Activated CD4-positive, alpha-beta T cell treated with anti-CD3 and anti-CD28 coated beads, Interleukin-2, amount 50 U/mL, for 48 hours (primary cell): ENCODE results near the gene MARF1.
"Not testable (repeated sequence)": the region's sequence is repeated elsewhere in the genome, so short reads cannot be mapped to it uniquely, and the experiment has no call there.

ENCODE experiments used
- DNase-seq, 2 experiments: peaks; one replicate each; pipeline ENCODE4 v3.0.0-alpha.2; 2020

The MARF1 gene

GRCh38 chr16:15643048-15643945 is at the start of gene MARF1:
Gene MARF1 (minus strand): TSS chr16:15643154. CDS start chr16:15639233, 3,921 bp downstream.
- peak; percentile 100 for DNase-seq

DNA sequence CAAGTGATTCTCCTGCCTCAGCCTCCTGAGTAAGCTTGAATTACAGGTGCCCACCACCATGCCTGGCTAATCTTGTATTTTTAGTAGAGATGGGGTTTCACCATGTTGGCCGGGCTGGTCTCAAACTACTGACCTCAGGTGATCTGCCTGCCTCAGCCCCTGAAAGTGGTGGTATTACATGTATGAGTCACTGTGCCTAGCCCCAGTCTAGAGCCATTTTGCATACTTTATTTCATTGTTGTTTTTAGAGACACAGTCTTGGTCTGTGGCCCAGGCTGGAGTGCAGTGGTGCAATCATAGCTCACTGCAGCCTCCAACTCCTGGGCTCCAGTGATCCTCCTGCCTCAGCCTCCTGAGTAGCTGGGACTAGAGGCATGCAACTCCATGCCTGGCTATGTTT is 49.6 kb upstream of the MARF1 start:
- not testable (repeated sequence) for DNase-seq

GRCh38 chr16:15691046-15691445 is 48.1 kb upstream of the MARF1 start:
- no peak for DNase-seq

DNA sequence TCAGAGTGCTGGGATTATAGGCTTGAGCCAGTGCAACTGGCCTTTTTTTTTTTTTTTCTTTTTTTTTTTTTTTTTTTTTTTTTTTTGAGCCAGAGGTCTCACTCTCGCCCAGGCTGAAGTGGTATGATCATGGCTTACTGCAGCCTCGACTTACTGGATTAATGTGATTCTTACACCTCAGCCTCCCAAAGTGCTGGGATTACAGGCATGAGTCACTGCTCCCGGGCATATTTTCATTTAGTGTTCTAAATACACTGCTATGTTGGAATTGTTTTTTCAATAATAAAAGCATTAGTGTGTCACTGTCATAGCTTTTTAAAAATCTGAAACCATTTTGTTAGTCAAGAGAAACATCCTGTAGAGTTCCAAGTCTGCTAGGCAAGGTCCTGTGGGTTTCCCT is 47.3 kb upstream of the MARF1 start:
- no peak for DNase-seq

- DNase-seq: no peak
Observed at GRCh38 chr16:15689290-15689689, 46.3 kb upstream of the MARF1 start.

GRCh38 chr16:15686287-15686686 is 43.3 kb upstream of the MARF1 start:
- no peak for DNase-seq

DNA sequence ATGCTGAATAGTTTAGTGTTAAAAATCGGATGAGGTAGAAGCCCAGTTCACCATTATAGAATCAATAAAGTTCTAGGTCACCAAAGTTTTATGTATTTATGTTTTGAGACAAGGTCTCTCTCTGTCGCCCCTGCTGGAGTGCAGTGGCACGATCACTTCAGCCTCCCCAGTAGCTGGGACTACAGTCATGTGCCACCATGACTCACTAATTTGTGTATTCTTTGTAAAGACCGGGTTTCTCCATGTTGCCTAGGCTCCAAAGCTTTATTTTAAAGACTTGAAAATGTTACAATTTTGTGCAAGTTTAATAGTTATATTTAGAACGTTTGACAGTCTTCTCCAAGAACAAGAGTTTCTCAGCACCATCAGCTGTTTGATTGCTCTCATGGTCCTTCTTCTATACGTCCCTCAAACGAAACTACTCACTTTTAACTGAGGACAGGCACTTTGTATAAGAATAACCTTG is 39.2 kb upstream of the MARF1 start:
- peak; percentile 38 to 48 for DNase-seq

DNA sequence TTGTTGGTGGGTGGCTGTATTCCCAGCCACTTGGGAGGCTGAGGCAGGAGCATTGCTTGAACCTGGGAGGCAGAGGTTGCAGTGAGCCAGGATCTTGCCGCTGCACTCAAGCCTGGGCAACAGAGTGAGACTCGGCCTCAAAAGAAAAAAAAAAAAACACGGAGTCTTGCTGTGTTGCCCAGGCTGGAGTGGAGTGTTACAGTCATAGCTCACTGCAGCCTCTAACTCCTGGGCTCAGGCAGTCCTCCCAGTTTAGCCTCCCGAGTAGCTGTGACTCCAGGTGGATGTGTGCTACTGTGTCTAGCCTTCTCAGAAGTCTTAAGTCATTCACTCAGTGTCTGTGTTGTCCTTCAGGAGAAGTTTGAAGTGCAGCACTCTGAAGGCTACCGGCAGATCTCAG is 34.5 kb upstream of the MARF1 start:
- no peak for DNase-seq

DNA sequence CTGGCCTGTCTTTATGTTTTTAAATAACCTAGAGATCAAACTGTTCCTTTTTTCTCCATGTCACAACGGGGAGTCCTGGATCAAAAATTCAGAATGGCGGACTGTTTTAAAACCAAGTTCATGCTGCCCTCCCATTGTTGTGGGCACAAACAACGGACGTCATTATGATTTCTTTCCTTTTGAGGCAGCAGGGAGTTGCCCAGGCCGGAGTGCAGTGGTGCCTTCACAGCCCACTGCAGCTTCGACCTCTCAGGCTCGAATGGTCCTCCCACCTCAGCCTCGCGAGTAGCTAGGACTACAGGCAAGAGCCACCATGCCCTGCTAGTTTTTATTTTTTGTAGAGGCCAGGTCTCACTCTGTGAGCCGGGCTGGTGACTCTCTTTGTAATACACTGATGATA is 33.6 kb upstream of the MARF1 start:
- DNase-seq: no peak

DNA sequence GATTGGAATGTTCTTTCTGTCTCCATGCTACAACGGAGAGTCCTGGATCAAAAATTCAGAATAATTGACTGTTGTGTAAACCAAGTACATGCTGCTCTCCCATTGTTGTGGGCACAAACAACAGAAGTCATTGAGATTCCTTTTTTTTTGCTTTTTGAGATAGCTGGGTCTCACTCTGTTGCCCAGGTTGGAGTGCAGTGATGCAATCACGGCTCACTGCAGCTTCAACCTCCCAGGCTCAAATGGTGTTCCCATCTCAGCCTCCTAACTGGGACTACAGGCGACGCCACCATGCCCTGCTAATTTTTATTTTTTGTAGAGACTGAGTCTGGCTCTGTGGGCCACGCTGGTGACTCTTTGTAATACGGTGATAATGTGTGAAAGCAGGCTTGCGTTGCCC is 31.6 kb upstream of the MARF1 start:
- DNase-seq: no peak

- peak; percentile 59 to 69 for DNase-seq
Observed at GRCh38 chr16:15672514-15673167, 29.7 kb upstream of the MARF1 start.

DNA sequence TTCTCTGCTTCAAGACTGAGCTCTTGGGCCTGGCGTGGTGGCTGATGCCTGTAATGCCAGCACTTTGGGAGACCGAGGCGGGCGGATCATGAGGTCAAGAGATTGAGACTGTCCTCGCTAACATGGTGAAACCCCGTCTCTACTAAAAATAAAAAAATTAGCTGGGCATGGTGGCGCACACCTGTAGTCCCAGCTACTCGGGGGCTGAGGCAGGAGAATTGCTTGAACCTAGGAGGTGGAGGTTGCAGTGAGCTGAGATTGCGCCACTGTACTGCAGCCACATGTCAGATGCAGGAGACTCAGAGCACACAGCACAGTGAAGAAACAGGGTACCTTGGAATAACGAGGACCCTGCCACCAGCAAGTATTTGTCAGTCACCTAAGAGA is 29.2 kb upstream of the MARF1 start:
- DNase-seq: not testable (repeated sequence)

DNA sequence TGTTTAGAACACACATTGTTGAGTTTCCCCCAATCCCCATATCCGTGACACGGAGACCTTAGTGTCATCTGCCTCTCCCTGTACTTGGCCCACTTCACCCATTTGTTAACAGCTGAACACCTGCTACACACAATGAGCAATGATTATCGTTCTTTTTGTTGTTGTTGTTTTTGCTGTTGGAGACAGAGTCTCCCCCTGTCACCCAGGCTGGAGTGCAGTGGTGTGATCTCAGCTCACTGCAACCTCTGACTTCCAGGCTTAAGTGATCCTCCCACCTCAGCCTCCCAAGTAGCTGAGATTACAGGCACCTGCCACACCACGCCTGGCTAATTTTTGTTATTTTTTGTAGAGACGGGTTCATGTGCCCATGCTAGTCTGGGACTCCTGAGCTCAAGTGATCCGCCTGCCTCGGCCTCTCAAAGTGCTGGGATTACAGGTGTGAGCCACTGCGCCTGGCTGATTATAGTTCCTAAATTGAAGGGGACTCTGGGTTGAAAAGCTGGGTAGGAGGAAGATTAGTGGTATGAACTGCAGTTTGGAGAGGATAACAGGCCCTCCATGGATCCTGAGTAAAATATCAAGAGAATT is 28.7 kb upstream of the MARF1 start:
- no peak for DNase-seq

GRCh38 chr16:15667091-15667742 is 24.3 kb upstream of the MARF1 start:
- no peak for DNase-seq

GRCh38 chr16:15665107-15665506 is 22.2 kb upstream of the MARF1 start:
- DNase-seq: no peak

GRCh38 chr16:15660203-15660601 is 17.2 kb upstream of the MARF1 start:
- DNase-seq: no peak

DNA sequence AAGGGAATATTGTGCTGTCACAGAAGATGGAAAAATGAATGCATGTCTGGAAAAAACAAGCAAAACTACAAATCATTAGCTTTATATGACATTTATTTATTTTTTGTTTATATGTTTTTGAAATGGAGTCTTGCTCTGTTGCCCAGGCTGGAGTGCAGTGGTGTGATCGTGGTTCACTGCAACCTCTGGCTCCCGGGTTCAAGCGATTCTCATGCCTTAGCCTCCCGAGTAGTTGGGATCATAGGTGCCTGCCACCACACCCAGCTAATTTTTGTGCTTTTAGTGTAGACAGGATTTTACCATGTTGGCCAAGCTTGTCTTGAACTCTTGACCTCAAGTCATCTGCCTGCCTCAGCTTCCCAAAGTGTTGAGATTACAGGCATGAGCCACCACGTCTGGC is 15.6 kb upstream of the MARF1 start:
- DNase-seq: no peak

GRCh38 chr16:15658149-15658548 is 15.2 kb upstream of the MARF1 start:
- DNase-seq: no peak

GRCh38 chr16:15655561-15655960 is 12.6 kb upstream of the MARF1 start:
- not testable (repeated sequence) for DNase-seq

GRCh38 chr16:15654591-15654990 is 11.6 kb upstream of the MARF1 start:
- DNase-seq: no peak

DNA sequence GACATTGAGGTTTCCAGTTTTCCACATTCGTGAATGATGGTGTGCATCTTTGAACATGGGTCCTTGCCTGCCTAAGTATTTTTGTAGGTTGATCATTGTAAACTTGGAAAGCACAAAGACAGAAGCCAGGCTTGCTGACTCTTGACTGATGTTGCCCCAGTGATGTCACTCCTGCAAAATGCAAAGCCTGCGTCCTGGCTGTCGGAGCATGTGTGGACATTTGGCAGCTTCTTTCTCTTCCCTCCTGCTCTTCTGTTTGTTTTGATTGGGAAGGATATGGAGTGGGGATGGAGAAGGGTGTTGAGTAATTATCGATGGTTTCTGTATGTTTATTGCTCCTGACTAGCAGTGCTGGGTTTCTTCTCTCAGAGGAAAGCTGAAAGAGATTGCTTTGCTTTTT is 10.3 kb upstream of the MARF1 start:
- DNase-seq: no peak

GRCh38 chr16:15652293-15653001 is 9.5 kb upstream of the MARF1 start:
- no peak for DNase-seq
